Measurements from ENCODE around the gene RPL35A. TPM values are rescaled to one million over a fixed set of nuclear protein-coding genes. Genes with fewer than 3 reads are reported as not detected.
"Not testable (repeated sequence)": the region's sequence is repeated elsewhere in the genome, so short reads cannot be mapped to it uniquely, and the experiment has no call there.

The RPL35A gene
- polyA plus RNA-seq, 4 donors: 1,252 to 2,127 (median 1,870) TPM

DNA sequence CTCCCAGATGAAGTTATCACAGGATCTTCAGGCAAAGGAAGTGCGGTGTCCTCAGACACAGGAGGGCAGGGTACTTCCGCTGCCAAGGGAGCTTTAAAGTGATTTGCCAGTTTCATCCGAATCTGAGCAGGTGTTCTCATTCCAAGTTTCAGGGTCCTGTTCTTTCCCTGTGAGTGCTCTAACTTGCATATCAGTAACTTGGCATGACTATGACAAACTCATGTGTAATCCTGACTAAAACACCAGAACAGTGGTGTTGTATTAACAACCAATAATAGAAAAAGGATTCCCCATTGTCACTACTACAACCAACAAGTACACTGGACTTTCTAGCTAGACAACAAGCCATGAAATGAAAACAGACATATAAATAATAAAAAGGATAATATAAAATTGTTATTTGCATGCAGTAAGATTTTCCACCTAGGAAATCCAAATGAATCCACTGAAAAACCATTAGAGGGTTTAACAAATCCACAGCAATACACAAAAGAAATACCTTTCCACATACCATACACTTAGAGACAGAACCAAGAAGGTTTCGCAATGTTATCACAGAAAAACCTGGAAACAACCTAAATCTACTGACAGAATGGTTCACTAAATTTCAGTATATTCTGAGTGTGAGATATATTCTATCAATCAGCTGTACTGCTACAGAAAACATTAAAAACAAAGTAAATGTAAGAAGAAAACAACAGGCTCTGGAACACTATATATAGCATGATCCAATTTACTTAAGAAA lies 40.9 kb upstream of the RPL35A start:
- Histone ChIP-seq H3K9me3 (ENCODE audit: control insufficient read depth in 2 of 2, insufficient read depth in 1 of 2, low read depth in 1 of 2, low read length in 1 of 2) (no peaks in the 10 kb centered on the region), H3K27me3 (ENCODE audit: control insufficient read depth in 3 of 3, insufficient read depth in 3 of 3, low read length in 3 of 3) (no peaks in the 10 kb centered on the region), H3K4me3 (ENCODE audit: low read depth in 1 of 3, low read length in 3 of 3) (no peak overlapping the region), H3K4me1 (ENCODE audit: control insufficient read depth in 3 of 3, insufficient read depth in 2 of 3, low read depth in 1 of 3, low read length in 2 of 3) (no peaks in the 10 kb centered on the region), H3K27ac (ENCODE audit: low read depth in 1 of 3, low read length in 2 of 3) (no peak overlapping the region), H3K36me3 (ENCODE audit: control insufficient read depth in 3 of 3, insufficient read depth in 2 of 3, low read depth in 1 of 3, low read length in 3 of 3) (peaks cover 0 to 6% (median 0%) of the 10 kb centered on the region in 3 donors)
- FAIRE-seq: no peak
- 82 to 92% (median 90%) methylated on average over 4 of the region's 4 CpGs for WGBS, 3 donors
- DNase-seq: no peak

DNA sequence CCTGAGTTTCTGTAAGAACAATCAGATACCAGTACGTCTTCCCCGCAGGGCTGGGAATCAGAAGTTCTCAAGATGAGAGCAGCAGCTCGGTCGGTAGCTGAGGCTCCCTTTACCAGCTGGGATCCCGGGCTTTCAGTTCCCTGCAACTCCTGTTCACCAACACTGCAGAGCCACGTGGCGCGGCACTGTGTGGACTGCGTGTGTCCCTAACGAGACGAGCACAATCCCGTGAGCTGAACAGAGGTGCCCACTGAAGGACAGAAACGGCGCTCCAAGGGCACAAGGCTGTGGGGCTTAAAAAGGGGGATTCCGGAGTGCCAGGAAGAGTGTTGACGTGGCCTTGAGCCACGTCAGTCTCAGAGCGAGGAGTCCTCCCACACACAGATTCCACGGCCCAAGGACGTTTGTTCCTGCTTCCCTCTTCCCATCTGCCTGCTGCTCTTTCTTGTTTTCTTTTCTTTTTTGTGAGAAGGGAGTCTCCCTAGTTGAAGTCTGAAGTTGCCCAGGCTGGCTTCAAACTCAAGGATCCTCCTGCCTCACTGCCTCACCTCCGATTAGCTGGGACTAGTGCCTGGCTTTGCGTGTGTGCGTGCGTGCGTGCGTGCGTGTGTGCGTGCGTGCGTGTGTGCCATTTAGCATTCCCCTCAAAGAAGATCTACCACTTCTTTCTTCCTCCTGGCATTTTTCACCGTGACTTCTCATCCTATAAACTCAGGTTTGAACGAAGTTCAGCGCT lies 37.1 kb upstream of the RPL35A start:
- 84 to 89% (median 84%) methylated on average over 33 of the region's 33 CpGs for WGBS, 3 donors
- DNase-seq: no peak

GRCh38 chr3:197913641-197914380 lies 36.2 kb upstream of the RPL35A start:
- WGBS, 3 donors: 84 to 89% (median 89%) methylated on average over 12 of the region's 12 CpGs
- Histone ChIP-seq H3K9me3 (ENCODE audit: control insufficient read depth in 2 of 2, insufficient read depth in 1 of 2, low read depth in 1 of 2, low read length in 1 of 2) (no peaks in the 10 kb centered on the region), H3K27me3 (ENCODE audit: control insufficient read depth in 3 of 3, insufficient read depth in 3 of 3, low read length in 3 of 3) (no peaks in the 10 kb centered on the region), H3K36me3 (ENCODE audit: control insufficient read depth in 3 of 3, insufficient read depth in 2 of 3, low read depth in 1 of 3, low read length in 3 of 3) (peaks cover 0 to 6% (median 0%) of the 10 kb centered on the region in 3 donors), H3K27ac (ENCODE audit: low read depth in 1 of 3, low read length in 2 of 3) (no peak overlapping the region), H3K4me3 (ENCODE audit: low read depth in 1 of 3, low read length in 3 of 3) (no peak overlapping the region), H3K4me1 (ENCODE audit: control insufficient read depth in 3 of 3, insufficient read depth in 2 of 3, low read depth in 1 of 3, low read length in 2 of 3) (no peaks in the 10 kb centered on the region)
- no peak for FAIRE-seq
- DNase-seq: no peak

More for the DNA sequence above, 37.1 kb upstream of the RPL35A start:
- FAIRE-seq: no peak
- Histone ChIP-seq H3K36me3 (ENCODE audit: control insufficient read depth in 3 of 3, insufficient read depth in 2 of 3, low read depth in 1 of 3, low read length in 3 of 3) (peaks cover 0 to 6% (median 0%) of the 10 kb centered on the region in 3 donors), H3K9me3 (ENCODE audit: control insufficient read depth in 2 of 2, insufficient read depth in 1 of 2, low read depth in 1 of 2, low read length in 1 of 2) (no peaks in the 10 kb centered on the region), H3K27me3 (ENCODE audit: control insufficient read depth in 3 of 3, insufficient read depth in 3 of 3, low read length in 3 of 3) (no peaks in the 10 kb centered on the region), H3K4me1 (ENCODE audit: control insufficient read depth in 3 of 3, insufficient read depth in 2 of 3, low read depth in 1 of 3, low read length in 2 of 3) (no peaks in the 10 kb centered on the region), H3K27ac (ENCODE audit: low read depth in 1 of 3, low read length in 2 of 3) (no peak overlapping the region), H3K4me3 (ENCODE audit: low read depth in 1 of 3, low read length in 3 of 3) (no peak overlapping the region)

DNA sequence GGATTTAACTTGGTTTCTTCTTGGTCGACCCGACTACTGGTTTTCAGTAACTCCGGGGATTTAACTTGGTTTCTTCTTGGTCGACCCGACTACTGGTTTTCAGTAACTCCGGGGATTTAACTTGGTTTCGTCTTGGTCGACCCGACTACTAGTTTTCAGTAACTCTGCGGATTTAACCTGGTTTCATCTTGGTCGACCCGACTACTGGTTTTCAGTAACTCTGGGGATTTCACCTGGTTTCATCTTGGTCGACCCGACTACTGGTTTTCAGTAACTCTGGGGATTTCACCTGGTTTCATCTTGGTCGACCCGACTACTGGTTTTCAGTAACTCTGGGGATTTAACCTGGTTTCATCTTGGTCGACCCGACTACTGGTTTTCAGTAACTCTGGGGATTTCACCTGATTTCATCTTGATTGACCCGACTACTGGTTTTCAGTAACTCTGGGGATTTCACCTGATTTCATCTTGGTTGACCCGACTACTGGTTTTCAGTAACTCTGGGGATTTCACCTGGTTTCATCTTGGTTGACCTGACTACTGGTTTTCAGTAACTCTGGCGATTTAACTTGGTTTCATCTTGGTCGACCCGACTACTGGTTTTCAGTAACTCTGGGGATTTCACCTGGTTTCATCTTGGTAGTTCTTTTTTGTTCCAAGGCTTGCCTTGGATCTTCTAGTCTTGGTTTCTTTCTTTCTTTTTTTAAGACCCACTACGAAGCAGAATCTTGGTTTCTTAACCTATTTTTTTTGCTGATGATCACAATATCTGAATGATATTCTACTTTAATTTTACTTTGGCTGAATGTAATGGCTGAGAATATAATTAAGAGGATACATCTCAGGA lies 28.3 kb upstream of the RPL35A start:
- H3K9me3 ChIP-seq (ENCODE audit: control insufficient read depth in 2 of 2, insufficient read depth in 1 of 2, low read depth in 1 of 2, low read length in 1 of 2); FAIRE-seq; H3K27ac ChIP-seq (ENCODE audit: low read depth in 1 of 3, low read length in 2 of 3); H3K4me1 ChIP-seq (ENCODE audit: control insufficient read depth in 3 of 3, insufficient read depth in 2 of 3, low read depth in 1 of 3, low read length in 2 of 3); H3K27me3 ChIP-seq (ENCODE audit: control insufficient read depth in 3 of 3, insufficient read depth in 3 of 3, low read length in 3 of 3); H3K4me3 ChIP-seq (ENCODE audit: low read depth in 1 of 3, low read length in 3 of 3); DNase-seq; H3K36me3 ChIP-seq (ENCODE audit: control insufficient read depth in 3 of 3, insufficient read depth in 2 of 3, low read depth in 1 of 3, low read length in 3 of 3): not testable (repeated sequence)
- WGBS, 3 donors: 72 to 83% (median 76%) methylated on average over 21 to 22 of the region's 24 CpGs

- WGBS, 3 donors: 65 to 77% (median 76%) methylated on average over 7 of the region's 7 CpGs
- peaks cover 0 to 12% (median 3%) of the 10 kb centered on the region in 3 donors for H3K36me3 ChIP-seq (ENCODE audit: control insufficient read depth in 3 of 3, insufficient read depth in 2 of 3, low read depth in 1 of 3, low read length in 3 of 3)
- H3K9me3 ChIP-seq (ENCODE audit: control insufficient read depth in 2 of 2, insufficient read depth in 1 of 2, low read depth in 1 of 2, low read length in 1 of 2): no peaks in the 10 kb centered on the region
- H3K27me3 ChIP-seq (ENCODE audit: control insufficient read depth in 3 of 3, insufficient read depth in 3 of 3, low read length in 3 of 3): no peaks in the 10 kb centered on the region
- no peaks in the 10 kb centered on the region for H3K4me1 ChIP-seq (ENCODE audit: control insufficient read depth in 3 of 3, insufficient read depth in 2 of 3, low read depth in 1 of 3, low read length in 2 of 3)
- no peak for FAIRE-seq
- no peak overlapping the region for H3K4me3 ChIP-seq (ENCODE audit: low read depth in 1 of 3, low read length in 3 of 3)
- H3K27ac ChIP-seq (ENCODE audit: low read depth in 1 of 3, low read length in 2 of 3): no peak overlapping the region
- DNase-seq: no peak
Observed at GRCh38 chr3:197926418-197926817, 23.6 kb upstream of the RPL35A start.

DNA sequence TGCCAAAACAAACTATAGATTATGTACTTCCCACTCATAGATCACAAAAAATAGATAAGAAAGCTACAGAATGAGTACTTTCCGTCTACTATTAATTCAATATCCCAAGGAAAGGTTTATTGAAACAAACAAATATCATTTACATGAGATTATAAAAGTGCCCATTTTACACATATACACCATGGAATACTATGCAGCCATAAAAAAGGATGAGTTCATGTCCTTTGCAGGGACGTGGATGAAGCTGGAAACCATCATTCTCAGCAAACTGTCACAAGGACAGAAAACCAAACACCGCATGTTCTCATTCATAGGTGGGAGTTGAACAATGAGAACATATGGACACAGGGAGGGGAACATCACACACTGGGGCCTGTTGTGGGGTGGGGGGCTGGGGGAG lies 22.4 kb upstream of the RPL35A start:
- not testable (repeated sequence) for H3K27me3 ChIP-seq (ENCODE audit: control insufficient read depth in 3 of 3, insufficient read depth in 3 of 3, low read length in 3 of 3); H3K9me3 ChIP-seq (ENCODE audit: control insufficient read depth in 2 of 2, insufficient read depth in 1 of 2, low read depth in 1 of 2, low read length in 1 of 2); FAIRE-seq; H3K4me1 ChIP-seq (ENCODE audit: control insufficient read depth in 3 of 3, insufficient read depth in 2 of 3, low read depth in 1 of 3, low read length in 2 of 3); DNase-seq; H3K4me3 ChIP-seq (ENCODE audit: low read depth in 1 of 3, low read length in 3 of 3); H3K27ac ChIP-seq (ENCODE audit: low read depth in 1 of 3, low read length in 2 of 3)
- H3K36me3 ChIP-seq (ENCODE audit: control insufficient read depth in 3 of 3, insufficient read depth in 2 of 3, low read depth in 1 of 3, low read length in 3 of 3): peaks cover 0 to 12% (median 3%) of the 10 kb centered on the region in 3 donors
- WGBS, 3 donors: 90 to 95% (median 91%) methylated on average over 3 of the region's 3 CpGs

- peaks cover 0 to 5% (median 1%) of the 10 kb centered on the region in 3 donors for H3K36me3 ChIP-seq (ENCODE audit: control insufficient read depth in 3 of 3, insufficient read depth in 2 of 3, low read depth in 1 of 3, low read length in 3 of 3)
- H3K27ac ChIP-seq (ENCODE audit: low read depth in 1 of 3, low read length in 2 of 3): no peak overlapping the region
- DNase-seq (no peak), FAIRE-seq (no peak)
- 82 to 90% (median 89%) methylated on average over 15 of the region's 15 CpGs for WGBS, 3 donors
- no peaks in the 10 kb centered on the region for H3K4me1 ChIP-seq (ENCODE audit: control insufficient read depth in 3 of 3, insufficient read depth in 2 of 3, low read depth in 1 of 3, low read length in 2 of 3)
- H3K4me3 ChIP-seq (ENCODE audit: low read depth in 1 of 3, low read length in 3 of 3): no peak overlapping the region
- H3K9me3 ChIP-seq (ENCODE audit: control insufficient read depth in 2 of 2, insufficient read depth in 1 of 2, low read depth in 1 of 2, low read length in 1 of 2): no peaks in the 10 kb centered on the region
- H3K27me3 ChIP-seq (ENCODE audit: control insufficient read depth in 3 of 3, insufficient read depth in 3 of 3, low read length in 3 of 3): no peaks in the 10 kb centered on the region
Observed at GRCh38 chr3:197936819-197937384, 13.1 kb upstream of the RPL35A start.
